GM18526 (cell line): Measurements from ENCODE around the gene ASPDH.

Experiments used
- POLR2A ChIP-seq: IDR thresholded peaks from 3 replicates; pipeline ENCODE4 v1.6.1; 2011; ENCODE audit not compliant: insufficient read length; ENCODE audit errors: extremely low read depth

The ASPDH gene

DNA sequence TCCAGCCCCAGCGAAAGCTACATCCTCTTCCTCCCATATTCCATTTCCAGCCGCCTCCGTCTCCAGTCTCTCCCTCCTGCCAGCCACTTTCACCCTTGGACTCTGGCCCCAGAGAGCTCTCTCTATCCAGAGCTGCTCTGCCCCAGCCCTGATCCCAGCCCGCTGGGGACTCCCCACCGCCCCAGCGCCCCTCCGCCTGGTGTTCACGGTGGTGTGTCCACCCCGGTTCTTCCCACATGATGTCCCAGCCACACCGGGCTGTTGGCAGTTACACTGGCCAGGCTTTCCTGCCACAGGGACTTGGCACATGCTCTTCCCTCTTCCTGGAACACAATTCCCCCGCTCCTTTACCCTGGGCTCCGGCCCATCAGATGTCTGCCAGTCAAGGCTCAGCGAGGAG, 48.7 kb downstream of the ASPDH start:
- no peak for TF ChIP-seq POLR2A

GRCh38 chr19:50464348-50464747, 49.4 kb downstream of the ASPDH start:
- TF ChIP-seq POLR2A: no peak

- no peak for TF ChIP-seq POLR2A
Measured at GRCh38 chr19:50462970-50463369, 50.7 kb downstream of the ASPDH start.
